Pancreas (tissue), 10 donors: Measurements from ENCODE around the gene GBX1. TPM values are rescaled to one million over a fixed set of nuclear protein-coding genes. Genes with fewer than 3 reads are reported as not detected.

ENCODE experiments used
- ATAC-seq, 4 donors: fragments of 200-7000 bp; cut with Tn5 transposase; one replicate each; pipeline versions ENCODE4 v1.8.0 to v1.9.1; 2020; ENCODE audit warnings: mild to moderate bottlenecking in 4 of 4, moderate library complexity in 4 of 4
- DNase-seq, 6 donors: peaks; one replicate each; pipeline ENCODE4 v3.0.0-alpha.2; 2020
- FAIRE-seq: peaks from 2 replicates; lab custom pipeline; 2012; peaks lifted over from hg19 to GRCh38; lab: Jason Lieb, UNC
- H3K27ac ChIP-seq, 4 donors: fragments of 200-600 bp; sonication (generic); 1 replicate in 3 of 4; 2 replicates in 1 of 4; pipeline versions ENCODE4 v1.5.0 to v1.8.0; 2020
- H3K27me3 ChIP-seq, 4 donors: fragments of 200-600 bp; one replicate each; pipeline ENCODE4 v1.8.0; 2021
- H3K36me3 ChIP-seq, 3 donors: fragments of 200-600 bp; sonication (generic) in 1 of 3; one replicate each; pipeline versions ENCODE4 v1.5.0 to v1.8.0; 2020 to 2021
- H3K4me1 ChIP-seq, 3 donors: fragments of 200-600 bp; one replicate each; pipeline ENCODE4 v1.8.0; 2021
- H3K4me3 ChIP-seq, 4 donors: fragments of 200-600 bp; sonication (generic) in 2 of 4; one replicate each; pipeline versions ENCODE4 v1.5.0 to v1.8.0; 2020 to 2021
- H3K9me3 ChIP-seq, 4 donors: fragments of 200-600 bp; one replicate each; pipeline ENCODE4 v1.8.0; 2021
- CTCF ChIP-seq, 4 donors: fragments of 200-600 bp; sonication (generic) in 3 of 4; IDR thresholded peaks; one replicate each; pipeline versions ENCODE4 v1.5.0 to v1.8.0; 2021; ENCODE audit warnings: antibody characterized with exemption in 4 of 4
- WGBS, 2 donors: extraction: QIAGEN DNeasy Blood & Tissue Kit; methylation state at CpG; one replicate each; pipeline ENCODE4 v1.1.7; 2013; 5-methylcytosine and 5-hydroxymethylcytosine counted together
- intact Hi-C, 3 donors: fragments of 100-400 bp; cut with DNase I; formaldehyde crosslinking; loops; one replicate each; pipeline versions ENCODE4 v1.11.1 to v1.14.2; 2022
- polyA plus RNA-seq, 2 donors: library from polyadenylated mRNA; stranded (reverse); fragments of 200-250 nt; gene quantifications; one replicate each; pipeline ENCODE4 v1.2.3, GENCODE V29; 2013
- total RNA-seq, 6 donors: library from RNA; stranded (reverse); fragmentation: NEBNext Ultra II Directional in 4 of 6; extraction: Animal tissue kit (Norgen Biotek cat#: 25700) in 4 of 6; gene quantifications; one replicate each; pipeline versions ENCODE4 v1.2.1 to v1.2.4, GENCODE V29; 2021 to 2023
- donor health status: healthy with polysubstance abuse.
- donor health status: DM: no; HTN: no; CAD: no; lungs with moderate emphysema.
- donor health status: DM: no; HTN: no; CAD: no.
- donor health status: control.
- donor health status: control.
- donor health status: Bipolar disorder and iron deficiency.
- donor health status: DM: yes; HTN: yes; CAD: no.
- donor health status: DM: no; HTN: no; CAD: no.
- donor health status: DM: no; HTN: no; CAD: no.
- donor health status: DM: yes; HTN: yes; CAD: no.

The GBX1 gene
- total and polyA plus RNA-seq, 8 donors = not detected

- peak in 3 of 6 donors; percentile 1 to 60 (median 13) for DNase-seq
- intact Hi-C loops = no loop called here
- ATAC-seq = no peak
- Histone ChIP-seq H3K4me1 (no peaks in the 10 kb centered on the region), H3K36me3 (peaks cover 0 to 38% (median 0%) of the 10 kb centered on the region in 3 donors), H3K4me3 (no peak overlapping the region), H3K9me3 (no peaks in the 10 kb centered on the region), H3K27me3 (no peaks in the 10 kb centered on the region), H3K27ac (no peak overlapping the region)
- no peak for FAIRE-seq
- no peak for TF ChIP-seq CTCF (IDR thresholded peaks at IDR 0.05)
- 90 to 93% methylated on average over 29 to 30 of the region's 30 CpGs for WGBS, 2 donors
Measured at GRCh38 chr7:151138153-151138851, 29.2 kb downstream of the GBX1 start.

- no peaks in the 10 kb centered on the region for H3K27me3 ChIP-seq
- WGBS, 2 donors = 92 to 95% methylated on average over 11 of the region's 11 CpGs
- FAIRE-seq = no peak
- no peak for TF ChIP-seq CTCF (IDR thresholded peaks at IDR 0.05)
- DNase-seq = peak in 3 of 6 donors; percentile 1 to 60 (median 8)
- H3K27ac ChIP-seq = no peak overlapping the region
- intact Hi-C loops = no loop called here
- no peaks in the 10 kb centered on the region for H3K4me1 ChIP-seq
- ATAC-seq = no peak
- H3K9me3 ChIP-seq = no peaks in the 10 kb centered on the region
- H3K36me3 ChIP-seq = peaks cover 0 to 36% (median 0%) of the 10 kb centered on the region in 3 donors
- H3K4me3 ChIP-seq = no peak overlapping the region
Measured at GRCh38 chr7:151137791-151138152, 29.7 kb downstream of the GBX1 start.

- DNase-seq = peak in 3 of 6 donors; percentile 2 to 53 (median 11)
- Histone ChIP-seq H3K27ac (no peak overlapping the region), H3K27me3 (no peaks in the 10 kb centered on the region), H3K4me1 (no peaks in the 10 kb centered on the region), H3K9me3 (no peaks in the 10 kb centered on the region), H3K36me3 (peaks cover 0 to 30% (median 0%) of the 10 kb centered on the region in 3 donors), H3K4me3 (no peak overlapping the region)
- 91 to 93% methylated on average over 22 of the region's 22 CpGs for WGBS, 2 donors
- no peak for TF ChIP-seq CTCF (IDR thresholded peaks at IDR 0.05)
- intact Hi-C loops = no loop called here
- no peak for ATAC-seq
- no peak for FAIRE-seq
Measured at GRCh38 chr7:151137076-151137675, 30.3 kb downstream of the GBX1 start.

GRCh38 chr7:151135866-151136843 is 31.3 kb downstream of the GBX1 start:
- peaks cover 0 to 26% (median 0%) of the 10 kb centered on the region in 3 donors for H3K36me3 ChIP-seq
- WGBS, 2 donors = 90% methylated on average over 33 of the region's 33 CpGs
- no peaks in the 10 kb centered on the region for H3K4me1 ChIP-seq
- no peak for ATAC-seq
- no peak overlapping the region for H3K4me3 ChIP-seq
- peak in 3 of 6 donors; percentile 2 to 50 (median 6) for DNase-seq
- H3K27me3 ChIP-seq = no peaks in the 10 kb centered on the region
- TF ChIP-seq CTCF (IDR thresholded peaks at IDR 0.05) = no peak
- H3K27ac ChIP-seq = no peak overlapping the region
- intact Hi-C loops = no loop called here
- no peak for FAIRE-seq
- H3K9me3 ChIP-seq = no peaks in the 10 kb centered on the region
